Glomerular visceral epithelial cell (primary cell): ENCODE measurements around the gene CSRP1.
A peak's percentile ranks its signal among the peaks of the same experiment; 100 is the strongest.
"Not testable (repeated sequence)": the region's sequence is repeated elsewhere in the genome, so short reads cannot be mapped to it uniquely, and the experiment has no call there.

Source experiments
- DNase-seq: peaks from one replicate; pipeline ENCODE4 v3.0.0-alpha.2; 2016; ENCODE audit errors: extremely low spot score

CSRP1 gene

DNA sequence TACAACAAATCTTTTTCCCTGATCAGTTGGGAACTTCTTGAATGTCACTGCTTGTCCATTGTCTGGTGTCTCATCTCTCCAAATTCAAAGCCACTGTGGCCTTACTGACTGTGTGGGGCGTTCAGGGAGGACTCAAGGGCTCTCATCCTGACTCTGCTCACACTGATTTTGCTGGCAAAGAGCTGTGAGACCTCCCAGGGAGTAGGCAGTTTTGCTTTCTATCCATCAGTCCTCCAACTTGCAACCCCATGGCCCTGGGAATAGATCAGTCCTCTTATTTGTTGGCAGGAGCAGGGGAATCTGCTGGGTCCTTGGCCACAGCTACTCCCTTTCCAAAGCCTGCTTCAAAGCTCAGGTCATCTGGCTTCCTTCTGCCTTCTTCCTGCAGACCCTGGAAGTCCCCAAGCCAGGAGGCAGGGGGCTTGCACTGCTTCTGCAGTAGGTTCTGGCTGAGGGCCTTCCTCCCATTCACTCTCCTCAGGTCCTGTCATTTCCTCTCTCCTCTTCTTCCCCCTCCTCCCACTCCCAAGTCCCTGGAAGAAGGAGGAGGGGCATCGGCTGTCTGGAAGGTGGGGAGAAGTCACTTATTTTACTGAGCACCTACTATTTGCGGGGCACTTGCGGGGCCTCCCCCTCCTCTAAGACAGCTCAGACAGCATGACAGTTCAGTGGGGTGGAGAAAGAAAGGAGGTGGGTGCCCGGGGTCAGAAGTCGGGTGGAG is 31.1 kb upstream of the CSRP1 start:
- peak; percentile 53 for DNase-seq

DNA sequence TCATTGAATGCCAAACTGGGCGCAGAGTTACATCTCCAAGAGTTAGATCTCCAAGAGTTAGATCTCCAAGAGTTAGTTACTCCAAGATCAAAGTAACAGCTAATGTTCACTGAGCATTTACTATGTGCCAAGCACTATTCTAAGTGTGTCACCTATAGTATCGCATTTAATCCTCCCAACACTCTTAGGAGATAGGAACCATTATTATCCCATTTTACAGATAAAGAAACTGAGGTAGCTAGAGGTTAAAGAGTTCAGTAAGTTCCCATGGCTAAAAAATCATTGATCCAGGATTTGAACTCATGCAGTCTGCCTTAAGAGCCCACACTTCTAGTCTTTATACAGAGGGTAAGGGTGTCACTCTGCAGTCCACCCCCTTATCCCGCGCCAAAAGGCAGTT is 30.5 kb upstream of the CSRP1 start:
- DNase-seq, result no peak

DNA sequence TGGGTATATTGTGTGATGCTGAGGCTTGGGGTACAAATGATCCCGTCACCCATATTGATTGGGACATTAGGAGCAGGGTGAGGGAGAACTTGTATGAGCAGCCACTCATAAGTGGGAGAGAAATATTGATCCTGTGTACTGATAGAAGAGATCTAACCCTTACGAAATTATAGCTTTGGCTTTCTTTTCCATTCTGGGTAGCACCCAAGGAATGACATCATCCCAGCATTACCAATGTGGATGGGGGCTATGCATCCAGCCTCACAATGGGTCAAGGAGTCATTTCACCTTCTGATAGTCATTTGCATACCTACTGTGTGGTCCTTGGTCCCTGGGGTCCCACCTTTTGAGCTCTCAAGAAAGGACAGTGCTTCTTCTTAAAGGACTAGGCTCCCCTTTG is 30.1 kb upstream of the CSRP1 start:
- DNase-seq, result no peak

DNA sequence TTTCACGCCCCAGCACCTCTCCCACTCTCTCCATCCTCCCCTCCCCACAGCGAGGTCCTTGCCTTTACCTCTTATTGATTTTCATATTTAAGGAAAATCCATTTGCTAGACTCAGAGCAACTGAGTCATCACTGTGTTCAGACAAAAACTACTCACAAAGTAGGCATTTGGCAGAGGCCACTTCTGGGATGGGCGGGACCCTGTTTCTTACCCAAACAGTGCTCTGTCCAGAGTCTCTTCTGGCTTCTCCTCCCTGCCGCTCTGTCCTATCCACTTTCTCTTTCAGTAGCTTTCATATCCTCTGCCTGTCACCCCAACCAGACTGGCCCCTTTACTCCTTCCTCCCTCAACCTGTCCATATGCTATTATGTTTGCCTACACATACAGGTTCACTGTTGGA is 29.6 kb upstream of the CSRP1 start:
- peak; percentile 67 for DNase-seq

DNA sequence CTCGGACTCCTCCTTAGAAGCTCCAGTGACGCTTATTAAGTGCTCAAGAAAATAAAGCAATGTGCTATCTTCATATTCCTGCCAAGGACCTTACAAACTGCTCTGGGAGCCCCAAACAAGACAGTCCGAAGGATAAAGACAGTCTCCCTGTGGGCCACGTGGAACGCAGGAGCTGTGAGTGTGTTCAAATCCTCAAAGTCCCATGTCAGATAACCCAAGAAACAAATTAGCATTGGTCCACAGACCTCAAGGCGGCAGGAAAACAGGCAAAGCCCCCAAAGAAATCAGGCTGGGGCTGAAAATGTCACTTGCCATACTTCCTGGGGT is 29.0 kb upstream of the CSRP1 start:
- no peak for DNase-seq

DNA sequence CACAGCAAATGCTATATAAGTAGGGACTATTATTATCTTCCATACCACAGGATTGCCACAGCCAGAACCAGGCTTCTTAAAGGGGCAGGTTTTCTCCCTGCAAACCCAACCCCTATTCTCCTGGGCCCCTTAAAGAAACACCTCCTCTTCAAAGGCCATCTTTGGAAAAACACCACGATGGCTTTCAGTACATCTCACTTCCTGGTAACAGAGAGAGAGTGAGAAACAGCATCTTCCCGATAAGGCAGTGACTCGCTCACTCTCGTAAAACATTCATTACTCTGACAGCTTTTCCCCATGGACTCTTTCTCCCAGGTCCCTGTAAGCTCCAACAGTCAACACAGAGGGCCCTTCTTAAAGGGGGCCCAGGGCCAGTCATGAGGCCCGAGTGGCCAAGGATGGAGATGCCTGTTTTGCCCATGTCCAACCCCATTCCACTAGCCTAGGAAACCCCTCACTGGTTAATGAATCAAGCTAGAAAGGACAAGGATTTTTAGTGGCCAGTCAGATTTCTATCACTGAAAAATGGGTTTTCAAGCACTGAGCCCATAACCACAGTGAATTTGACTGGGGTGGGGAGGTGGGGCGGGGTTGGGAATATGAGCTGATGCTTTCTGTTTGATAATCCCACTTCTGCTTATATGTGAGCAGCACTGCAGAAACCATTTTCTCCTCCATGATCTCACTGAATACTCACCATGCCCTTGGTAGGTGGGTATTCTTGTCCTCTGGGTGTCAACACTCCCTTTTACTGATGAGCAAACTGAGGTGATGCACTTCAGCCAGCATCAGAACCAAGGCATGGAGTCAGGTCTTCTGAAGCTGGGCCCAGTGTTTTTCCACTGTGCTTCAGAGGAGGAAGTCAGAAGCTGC is 28.4 kb upstream of the CSRP1 start:
- peak; percentile 51 for DNase-seq

DNA sequence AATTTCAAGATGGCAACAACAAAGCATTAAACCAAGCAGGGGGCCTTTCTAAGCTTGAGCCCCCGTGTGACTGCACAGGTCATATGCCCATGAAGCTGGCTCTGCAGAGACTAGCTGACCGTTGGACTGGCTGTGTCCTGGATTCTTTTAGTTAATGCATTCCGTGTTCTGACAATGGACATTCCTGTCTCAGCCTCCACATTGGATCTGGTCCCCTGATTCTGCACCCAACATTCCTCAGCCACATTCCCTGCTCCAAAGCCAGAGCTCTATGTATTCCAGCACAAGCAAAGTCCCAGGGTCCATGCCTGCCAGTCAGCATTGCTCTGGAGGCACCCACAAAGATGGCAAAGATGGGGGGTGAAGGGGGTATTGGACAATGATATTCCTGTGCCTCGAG is 26.9 kb upstream of the CSRP1 start:
- DNase-seq, result no peak

DNA sequence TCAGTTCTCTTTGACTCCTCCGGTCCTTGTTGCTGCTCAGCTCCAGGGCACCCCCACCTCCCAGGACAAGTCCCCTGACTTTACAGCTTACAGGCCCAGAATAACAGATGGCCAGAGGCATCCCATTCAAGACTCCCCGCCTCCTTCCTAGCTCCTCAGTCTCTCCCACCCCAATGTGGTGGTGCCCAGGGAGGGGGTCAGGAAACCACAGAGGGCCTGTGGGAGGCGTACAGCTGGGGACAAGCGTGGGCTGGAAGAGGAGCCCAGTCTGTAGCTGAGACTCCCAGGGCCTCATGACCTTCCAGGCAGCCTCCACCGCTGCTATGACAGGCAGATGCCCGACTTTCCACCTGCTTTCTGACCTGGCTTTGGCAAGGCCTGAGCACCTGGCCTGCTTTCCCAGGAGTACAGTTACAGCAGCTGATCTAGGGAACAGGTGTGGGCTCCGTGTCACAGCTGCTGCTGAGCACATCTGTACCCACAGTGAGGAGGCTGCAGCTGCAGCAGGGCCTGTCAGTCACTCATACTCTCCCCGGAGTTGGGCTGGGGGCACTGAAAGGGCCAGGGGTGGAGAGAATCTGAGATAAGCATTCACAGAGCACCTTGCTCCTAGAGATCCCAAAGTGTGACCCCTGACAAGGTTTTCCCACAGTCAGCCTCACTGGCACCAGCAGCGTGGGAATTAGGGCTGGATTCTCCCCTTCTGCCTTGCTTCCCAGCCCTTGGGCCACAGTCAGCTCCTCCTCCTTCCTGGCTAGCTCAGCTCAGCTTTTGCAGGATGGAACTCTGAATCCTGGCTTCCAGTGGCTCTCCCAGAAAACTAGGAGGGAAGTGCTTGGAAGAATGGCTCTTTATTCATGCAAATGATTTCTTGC is 24.9 kb upstream of the CSRP1 start:
- no peak for DNase-seq

DNA sequence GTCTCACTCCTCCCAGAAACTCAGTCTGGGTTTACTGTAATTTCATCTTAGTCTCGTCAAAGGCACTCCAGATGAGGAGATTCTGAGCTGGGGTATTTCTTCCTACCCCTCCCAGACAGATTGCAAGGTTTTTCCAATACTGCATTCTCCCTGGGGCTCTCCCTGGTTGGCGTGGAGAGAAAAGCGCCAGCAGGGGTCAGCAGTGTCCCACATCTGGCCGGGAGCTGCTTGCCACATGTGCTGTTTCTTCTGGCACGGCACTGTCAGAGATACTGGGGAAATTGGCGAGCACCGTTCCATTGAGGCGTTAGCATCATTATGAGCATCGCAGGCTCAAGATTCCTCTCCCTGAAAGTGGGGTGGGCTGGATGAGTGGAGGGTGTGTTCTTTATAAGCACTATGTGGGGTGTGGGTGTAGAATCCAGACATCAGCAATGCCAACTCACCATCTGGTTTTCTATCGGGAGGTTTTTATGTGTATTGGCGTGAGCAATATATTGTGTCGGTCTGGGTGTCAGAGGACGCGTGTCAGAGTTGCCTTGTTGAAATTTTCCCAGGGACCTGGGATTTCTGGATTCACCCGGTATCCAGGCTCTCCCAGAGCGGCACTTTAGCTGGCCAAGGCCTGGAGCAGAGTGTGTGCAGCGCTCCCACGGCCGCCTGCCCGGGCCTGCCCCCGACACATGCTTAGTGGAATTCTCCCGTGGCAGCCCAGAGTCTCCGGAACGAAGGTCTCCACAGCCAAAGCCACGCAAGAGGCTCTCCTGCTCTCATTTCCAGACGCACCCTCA is 24.0 kb upstream of the CSRP1 start:
- peak; percentile 80 for DNase-seq

DNA sequence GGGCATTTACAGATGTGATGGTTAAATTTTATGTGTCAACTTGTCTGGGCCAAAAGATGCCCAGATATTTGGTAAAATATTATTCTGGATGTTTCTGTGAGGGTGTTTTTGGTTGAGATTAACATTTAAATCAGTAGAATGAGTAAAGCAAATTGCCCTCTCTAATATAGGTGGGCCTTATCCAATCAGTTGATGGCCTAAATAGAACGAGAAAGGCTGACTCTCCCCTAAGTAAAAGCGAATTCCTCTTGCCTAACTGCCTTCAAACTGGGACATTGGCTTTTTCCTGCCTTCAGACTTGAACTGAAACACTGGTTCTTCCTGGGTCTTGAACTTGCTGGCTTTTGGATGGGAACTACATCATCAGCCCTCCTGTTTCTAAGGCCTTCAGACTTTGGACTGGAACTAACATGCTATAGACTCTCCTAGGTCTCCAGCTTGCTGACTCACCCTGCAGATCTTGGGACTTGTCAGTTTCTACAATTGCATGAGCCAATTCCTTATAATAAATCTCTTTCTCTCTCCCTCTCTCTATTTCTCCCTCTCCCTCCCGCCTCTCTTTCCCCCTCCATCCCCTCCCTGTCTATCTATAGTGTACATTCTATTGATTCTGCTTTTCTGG is 21.8 kb upstream of the CSRP1 start:
- DNase-seq, result no peak

DNA sequence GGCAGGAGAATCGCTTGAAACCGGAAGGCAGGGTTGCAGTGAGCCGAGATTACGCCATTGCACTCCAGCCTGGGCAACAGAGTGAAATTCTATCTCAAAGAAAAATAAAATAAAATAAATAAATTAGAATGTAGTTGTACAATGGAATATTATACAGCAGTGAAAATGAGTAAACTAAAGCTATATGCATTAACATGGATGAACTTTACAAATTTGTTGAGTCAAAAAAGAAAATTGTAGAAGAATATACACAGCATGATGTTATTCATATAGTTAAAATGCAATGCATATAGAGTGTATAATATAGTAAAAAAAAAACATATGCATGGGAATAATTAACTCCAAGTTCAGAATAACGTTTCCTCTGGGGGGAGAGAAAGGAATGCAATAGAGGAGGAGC is 21.0 kb upstream of the CSRP1 start:
- DNase-seq, result no peak

DNA sequence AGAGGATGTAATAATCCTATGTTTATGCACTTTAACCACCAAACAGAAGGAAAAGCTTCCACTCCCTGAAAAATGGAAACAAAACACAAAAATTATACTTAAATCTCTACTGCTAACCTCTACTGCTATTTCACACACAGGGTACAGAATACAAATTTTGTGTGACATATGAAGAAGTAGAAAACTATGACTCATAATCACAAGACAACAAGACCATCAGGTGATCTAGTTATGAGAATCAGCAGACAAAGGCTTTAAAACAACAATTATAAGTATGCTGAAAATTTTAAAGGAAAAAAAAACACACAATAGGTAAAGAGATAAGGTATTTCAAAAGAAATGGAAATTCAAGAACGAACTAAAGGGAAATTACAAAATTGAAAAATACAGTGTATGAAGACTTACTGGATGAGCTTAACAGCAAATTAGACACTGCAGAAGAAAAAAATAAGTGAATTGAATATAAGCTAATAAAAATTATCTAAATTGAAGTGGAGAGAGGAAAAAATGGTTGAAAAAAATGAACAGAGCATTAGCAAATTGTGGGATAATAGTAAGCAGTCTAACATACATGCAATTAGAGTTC is 18.4 kb upstream of the CSRP1 start:
- DNase-seq, result no peak

DNA sequence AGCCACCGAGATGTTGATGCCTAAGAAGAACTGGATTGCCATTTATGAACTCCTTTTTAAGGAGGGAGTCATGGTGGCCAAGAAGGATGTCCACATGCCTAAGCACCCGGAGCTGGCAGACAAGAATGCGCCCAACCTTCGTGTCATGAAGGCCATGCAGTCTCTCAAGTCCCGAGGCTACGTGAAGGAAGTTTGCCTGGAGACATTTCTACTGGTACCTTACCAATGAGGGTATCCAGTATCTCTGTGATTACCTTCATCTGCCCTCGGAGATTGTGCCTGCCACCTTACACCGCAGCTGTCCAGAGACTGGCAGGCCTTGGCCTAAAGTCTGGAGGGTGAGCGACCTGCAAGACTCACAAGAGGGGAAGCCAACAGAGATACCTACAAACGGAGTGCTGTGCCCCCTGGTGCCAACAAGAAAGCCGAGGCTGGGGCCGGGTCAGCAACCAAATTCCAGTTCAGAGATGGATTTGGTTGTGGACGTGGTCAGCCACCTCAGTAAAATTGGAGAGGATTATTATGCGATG is 13.2 kb upstream of the CSRP1 start:
- not testable (repeated sequence) for DNase-seq

DNA sequence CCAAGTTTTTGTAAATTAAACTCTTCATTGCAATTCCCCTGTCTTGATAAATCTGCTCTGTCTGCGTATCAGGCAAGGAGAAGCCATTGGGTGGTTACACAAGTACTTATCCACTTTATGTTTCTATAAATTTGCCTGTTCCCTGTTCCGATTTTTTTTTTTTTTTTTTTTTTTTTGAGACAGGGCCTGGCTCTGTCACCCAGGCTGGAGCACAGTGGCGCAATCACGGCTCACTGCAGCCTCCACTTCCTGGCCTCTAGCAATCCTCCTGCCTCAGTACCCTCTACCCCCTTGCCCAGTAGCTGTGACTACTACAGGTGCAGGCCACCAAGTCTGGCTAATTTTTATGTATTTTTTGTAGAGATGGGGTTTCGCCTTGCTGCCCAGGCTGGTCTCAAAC is 11.1 kb upstream of the CSRP1 start:
- no peak for DNase-seq

DNA sequence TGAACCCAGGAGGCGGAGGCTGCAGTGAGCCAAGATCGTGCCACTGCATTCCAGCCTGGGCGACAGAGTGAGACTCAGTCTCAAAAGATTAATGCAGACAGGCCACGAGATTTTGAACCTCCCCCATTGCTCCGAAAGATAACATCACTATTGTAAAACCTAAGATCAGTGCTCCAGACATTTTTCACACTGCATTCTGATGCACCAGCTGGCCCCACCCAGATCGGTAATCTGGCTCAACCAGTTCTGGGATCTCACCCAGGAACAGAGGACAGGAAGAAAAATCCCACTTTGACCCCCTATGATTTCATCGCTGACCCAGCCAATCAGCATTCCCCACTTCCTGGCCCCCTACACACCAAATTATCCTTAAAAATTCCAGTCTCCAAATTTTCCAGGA is 10.7 kb upstream of the CSRP1 start:
- no peak for DNase-seq

DNA sequence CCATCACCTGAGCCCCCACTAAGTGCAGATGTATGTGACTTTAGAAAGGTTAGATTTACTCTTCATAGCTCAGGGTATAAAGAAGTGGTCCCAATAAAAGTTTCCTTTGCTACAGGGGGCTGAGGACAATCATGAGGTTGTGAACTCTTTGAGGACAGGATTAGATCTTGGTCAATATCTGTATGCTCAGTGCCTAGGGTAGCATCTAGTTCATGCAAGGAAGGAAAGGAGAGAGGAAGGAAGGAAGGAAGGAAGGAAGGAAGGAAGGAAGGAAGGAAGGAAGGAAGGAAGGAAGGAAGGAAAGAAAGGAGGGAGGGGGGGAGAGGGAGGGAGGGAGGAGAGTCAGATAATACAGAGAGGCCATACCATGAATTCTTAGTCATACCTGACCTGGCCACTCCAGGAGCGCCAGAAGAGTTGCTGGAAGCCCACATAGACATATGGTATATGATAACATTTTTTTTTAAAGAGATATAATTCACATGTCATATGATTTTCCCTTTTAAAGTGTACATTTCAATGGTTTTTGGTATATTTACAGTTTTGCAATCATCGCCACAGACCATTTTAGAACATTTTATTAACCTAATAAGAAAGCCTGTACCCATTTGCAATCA is 9.7 kb upstream of the CSRP1 start:
- DNase-seq, result no peak

DNA sequence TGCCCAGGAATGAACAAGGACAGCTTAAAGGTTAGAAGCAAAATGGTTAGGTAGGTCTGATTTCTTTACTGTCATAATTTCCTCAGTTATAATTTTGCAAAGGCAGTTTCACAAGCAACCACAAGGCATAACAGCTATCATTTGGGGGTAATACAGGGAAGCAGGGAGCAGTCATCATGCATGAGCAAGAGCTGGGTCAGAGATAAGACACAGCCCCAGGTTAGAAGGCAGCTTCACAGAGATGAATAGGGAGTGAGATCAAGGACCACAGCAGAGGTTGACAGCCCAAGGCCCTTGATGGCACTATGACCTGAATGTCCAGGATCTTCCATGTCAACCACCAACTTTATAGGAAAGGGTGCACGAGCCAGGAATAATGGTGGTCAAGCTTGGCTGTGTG is 9.0 kb upstream of the CSRP1 start:
- no peak for DNase-seq

DNA sequence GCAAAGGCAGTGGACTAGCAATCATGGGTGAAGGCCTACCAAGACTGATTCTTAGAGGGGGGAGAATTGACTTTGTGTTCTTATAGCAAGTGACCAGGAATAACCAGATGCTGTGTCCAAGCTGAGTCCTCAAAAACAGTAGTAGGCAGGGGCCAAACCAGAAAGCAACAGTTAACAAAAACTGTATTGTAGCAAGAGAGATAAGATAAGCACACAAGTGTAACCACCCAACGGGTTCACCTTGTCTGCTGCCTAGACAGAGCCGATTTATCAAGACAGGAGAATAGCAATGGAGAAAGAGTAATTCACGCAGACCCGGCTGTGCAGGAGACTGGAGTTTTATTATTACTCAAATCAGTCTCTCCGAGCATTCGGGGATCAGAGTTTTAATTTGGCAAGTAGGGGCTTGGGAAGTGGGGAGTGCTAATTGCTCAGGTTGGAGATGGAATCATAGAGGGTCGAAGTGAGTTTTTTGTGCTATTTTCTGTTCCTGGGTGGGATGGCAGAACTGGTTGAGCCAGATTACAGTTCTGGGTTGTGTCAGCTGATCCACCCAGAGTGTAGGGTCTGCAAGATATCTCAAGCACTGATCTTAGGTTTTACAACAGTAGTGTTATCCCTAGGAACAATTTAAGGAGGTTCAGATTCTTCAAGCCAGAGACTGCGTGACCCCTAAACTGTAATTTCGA is 8.3 kb upstream of the CSRP1 start:
- no peak for DNase-seq

DNA sequence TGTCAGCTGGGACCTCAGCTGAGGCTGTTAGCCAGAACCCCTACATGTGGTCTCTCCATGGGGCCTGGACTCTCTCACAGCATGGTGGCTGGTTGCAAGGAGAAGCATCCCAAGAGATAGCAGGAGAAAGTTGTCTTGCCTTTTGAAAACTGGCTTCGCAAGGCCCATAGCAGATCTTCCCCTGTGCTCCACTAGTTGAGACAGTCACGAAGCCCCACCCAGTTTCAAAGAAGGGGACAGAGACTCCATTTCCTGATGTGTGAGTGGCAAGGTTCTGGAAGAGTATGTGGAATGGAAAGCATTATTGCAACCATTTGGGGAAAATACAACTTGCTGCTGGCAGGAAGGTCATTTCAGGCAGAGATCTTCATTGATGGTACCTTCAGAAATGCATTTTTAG is 7.5 kb upstream of the CSRP1 start:
- DNase-seq, result no peak
